ENCODE measurements around the gene TVP23C.

Gene TVP23C

DNA sequence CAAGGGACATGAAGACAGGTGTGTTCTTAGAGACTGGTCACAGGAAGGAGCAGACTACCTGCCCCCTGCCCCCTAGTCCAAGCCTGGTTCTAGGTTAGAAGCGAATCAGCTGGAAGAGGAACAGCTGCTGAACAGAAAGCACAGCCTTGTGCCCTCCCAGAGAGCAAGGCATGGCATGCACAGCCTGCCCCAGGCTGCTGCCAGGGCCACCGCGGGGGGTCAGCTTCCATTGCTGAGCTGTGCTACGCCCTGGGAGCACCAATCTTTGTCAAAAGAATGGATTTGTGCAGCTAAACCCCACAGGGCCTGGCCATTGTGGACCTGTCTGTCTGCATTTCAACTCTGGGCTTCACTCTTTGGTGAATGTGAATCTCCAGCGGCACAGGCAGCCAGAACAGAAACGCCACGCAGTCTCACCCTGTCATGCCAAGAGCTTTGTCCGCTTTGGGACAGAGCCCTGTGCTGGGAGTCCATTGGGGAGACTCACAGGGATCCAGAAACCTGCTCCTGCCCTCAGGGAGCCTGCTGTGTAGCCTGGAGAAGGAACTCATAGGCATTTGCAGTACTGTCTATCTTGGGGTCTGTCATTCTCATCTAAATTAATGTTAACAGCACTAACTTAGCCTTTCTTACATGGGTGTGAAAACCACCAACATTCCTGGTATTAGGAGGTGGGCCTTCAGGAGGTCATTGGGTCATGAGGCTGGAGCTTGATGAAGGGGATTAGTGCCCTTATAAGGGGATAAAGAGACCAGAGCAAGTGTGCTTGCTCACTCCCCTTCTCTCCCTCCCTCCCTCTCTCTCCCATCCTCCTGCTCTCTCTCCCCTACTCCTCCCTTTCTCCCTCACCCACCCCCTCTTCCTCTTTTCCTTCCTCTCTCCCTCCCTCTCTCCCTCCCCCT is 70.2 kb downstream of the TVP23C start:
- Mint-ChIP-seq H3K4me3 (no peak overlapping the region), H3K27ac (no peak overlapping the region), H3K27me3 (no peaks in the 10 kb centered on the region), H3K36me3 (ENCODE audit: low read depth) (peaks cover 18% of the 10 kb centered on the region), H3K4me1 (ENCODE audit: low read depth) (peaks cover 12% of the 10 kb centered on the region), H3K9me3 (no peaks in the 10 kb centered on the region)
- DNase-seq: no peak

GRCh38 chr17:15492186-15492585 is 71.1 kb downstream of the TVP23C start:
- peaks cover 12% of the 10 kb centered on the region for H3K4me1 Mint-ChIP-seq (ENCODE audit: low read depth)
- H3K4me3 Mint-ChIP-seq: no peak overlapping the region
- peaks cover 19% of the 10 kb centered on the region for H3K36me3 Mint-ChIP-seq (ENCODE audit: low read depth)
- no peak overlapping the region for H3K27ac Mint-ChIP-seq
- H3K27me3 Mint-ChIP-seq: no peaks in the 10 kb centered on the region
- no peaks in the 10 kb centered on the region for H3K9me3 Mint-ChIP-seq
- no peak for DNase-seq

GRCh38 chr17:15490634-15491261 is 72.5 kb downstream of the TVP23C start:
- no peaks in the 10 kb centered on the region for H3K9me3 Mint-ChIP-seq
- H3K27ac Mint-ChIP-seq: peak overlapping the region; percentile 65
- H3K36me3 Mint-ChIP-seq (ENCODE audit: low read depth): peaks cover 15% of the 10 kb centered on the region
- H3K4me1 Mint-ChIP-seq (ENCODE audit: low read depth): peaks cover 12% of the 10 kb centered on the region
- H3K4me3 Mint-ChIP-seq: no peak overlapping the region
- DNase-seq: no peak
- no peaks in the 10 kb centered on the region for H3K27me3 Mint-ChIP-seq

GRCh38 chr17:15488557-15488956 is 74.7 kb downstream of the TVP23C start:
- Mint-ChIP-seq H3K27me3 (no peaks in the 10 kb centered on the region), H3K9me3 (no peaks in the 10 kb centered on the region), H3K4me3 (no peak overlapping the region), H3K4me1 (ENCODE audit: low read depth) (peaks cover 12% of the 10 kb centered on the region), H3K27ac (no peak overlapping the region), H3K36me3 (ENCODE audit: low read depth) (peaks cover 13% of the 10 kb centered on the region)
- no peak for DNase-seq

- peaks cover 4% of the 10 kb centered on the region for H3K36me3 Mint-ChIP-seq (ENCODE audit: low read depth)
- H3K9me3 Mint-ChIP-seq: no peaks in the 10 kb centered on the region
- no peak overlapping the region for H3K27ac Mint-ChIP-seq
- H3K4me1 Mint-ChIP-seq (ENCODE audit: low read depth): peaks cover under 1% of the 10 kb centered on the region
- no peak for DNase-seq
- H3K4me3 Mint-ChIP-seq: no peak overlapping the region
- H3K27me3 Mint-ChIP-seq: no peaks in the 10 kb centered on the region
Observed at GRCh38 chr17:15485045-15485444, 78.2 kb downstream of the TVP23C start.

DNA sequence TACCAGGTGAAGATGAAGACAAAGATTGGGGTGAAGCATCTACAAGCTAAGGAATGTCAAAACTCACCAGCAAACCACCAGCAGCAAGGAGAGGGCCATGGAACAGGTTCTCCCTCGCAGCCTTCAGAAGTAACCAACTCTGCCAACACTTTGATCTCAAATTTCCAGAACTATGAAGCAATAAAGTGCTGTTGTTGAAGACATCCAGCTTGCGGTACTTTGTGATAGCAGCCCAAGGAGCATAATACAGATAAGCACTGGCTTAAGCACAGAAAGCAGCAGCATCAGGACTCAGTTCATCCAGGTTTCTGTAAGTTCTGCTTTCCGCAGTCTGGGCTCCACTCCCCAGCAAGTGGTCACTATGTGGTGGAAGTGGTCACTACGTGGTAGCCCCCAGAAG is 79.9 kb downstream of the TVP23C start:
- Mint-ChIP-seq H3K4me1 (ENCODE audit: low read depth) (peaks cover 1% of the 10 kb centered on the region), H3K27ac (no peak overlapping the region), H3K27me3 (no peaks in the 10 kb centered on the region), H3K4me3 (no peak overlapping the region), H3K36me3 (ENCODE audit: low read depth) (peaks cover 2% of the 10 kb centered on the region), H3K9me3 (no peaks in the 10 kb centered on the region)
- no peak for DNase-seq

DNA sequence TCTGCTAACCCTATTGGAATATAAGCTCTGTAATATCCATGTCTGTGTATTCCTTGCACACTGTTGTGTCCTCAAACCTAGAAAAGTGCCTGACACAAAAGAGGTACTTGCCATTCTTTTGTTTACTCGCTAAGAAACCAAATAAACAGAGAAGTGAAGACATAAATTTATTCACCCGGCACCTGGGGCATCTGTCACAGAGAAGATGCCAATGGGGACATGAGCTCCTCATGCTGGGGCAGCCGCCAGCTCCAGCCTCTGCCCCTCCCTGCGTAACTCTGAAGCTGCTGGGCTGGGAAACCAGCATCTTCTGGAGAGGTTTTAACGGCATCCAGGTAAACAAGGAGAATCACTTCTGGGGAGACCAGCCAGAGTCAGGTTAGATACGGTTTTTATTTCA is 80.8 kb downstream of the TVP23C start:
- Mint-ChIP-seq H3K27me3 (no peaks in the 10 kb centered on the region), H3K9me3 (no peaks in the 10 kb centered on the region), H3K4me1 (ENCODE audit: low read depth) (peaks cover 1% of the 10 kb centered on the region), H3K36me3 (ENCODE audit: low read depth) (peaks cover 1% of the 10 kb centered on the region), H3K4me3 (no peak overlapping the region), H3K27ac (no peak overlapping the region)
- no peak for DNase-seq

GRCh38 chr17:15481481-15481880 is 81.8 kb downstream of the TVP23C start:
- DNase-seq: no peak
- peaks cover 1% of the 10 kb centered on the region for H3K4me1 Mint-ChIP-seq (ENCODE audit: low read depth)
- no peaks in the 10 kb centered on the region for H3K9me3 Mint-ChIP-seq
- no peaks in the 10 kb centered on the region for H3K36me3 Mint-ChIP-seq (ENCODE audit: low read depth)
- H3K27me3 Mint-ChIP-seq: no peaks in the 10 kb centered on the region
- H3K27ac Mint-ChIP-seq: no peak overlapping the region
- no peak overlapping the region for H3K4me3 Mint-ChIP-seq

DNA sequence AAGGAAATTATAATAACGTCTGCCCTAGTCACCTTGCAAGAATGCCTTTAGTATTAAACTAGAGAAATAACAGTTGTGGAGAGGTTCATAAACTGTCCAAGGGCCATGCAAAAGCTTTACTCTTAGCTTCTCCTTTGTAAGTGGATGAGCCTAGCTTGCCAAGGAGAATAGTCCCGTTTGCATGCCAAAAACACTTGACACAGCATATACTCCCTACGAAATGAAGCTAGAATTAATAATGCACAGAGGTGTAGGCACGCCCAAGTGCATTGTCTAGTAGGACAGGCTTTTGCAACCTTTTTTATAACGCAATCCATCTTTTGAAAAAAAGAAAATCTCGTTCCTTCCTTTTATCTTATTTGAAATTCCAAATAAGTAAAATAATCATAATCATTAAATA is 83.1 kb downstream of the TVP23C start:
- Mint-ChIP-seq H3K27ac (no peak overlapping the region), H3K4me3 (no peak overlapping the region), H3K9me3 (no peaks in the 10 kb centered on the region), H3K27me3 (no peaks in the 10 kb centered on the region), H3K36me3 (ENCODE audit: low read depth) (peaks cover 4% of the 10 kb centered on the region), H3K4me1 (ENCODE audit: low read depth) (peaks cover 1% of the 10 kb centered on the region)
- DNase-seq: no peak

- Mint-ChIP-seq H3K27ac (no peak overlapping the region), H3K36me3 (ENCODE audit: low read depth) (peaks cover 4% of the 10 kb centered on the region), H3K4me3 (no peak overlapping the region), H3K9me3 (no peaks in the 10 kb centered on the region), H3K4me1 (ENCODE audit: low read depth) (peaks cover 1% of the 10 kb centered on the region), H3K27me3 (no peaks in the 10 kb centered on the region)
- no peak for DNase-seq
Observed at GRCh38 chr17:15479703-15480102, 83.6 kb downstream of the TVP23C start.

- Mint-ChIP-seq H3K4me1 (ENCODE audit: low read depth) (peaks cover 1% of the 10 kb centered on the region), H3K27me3 (no peaks in the 10 kb centered on the region), H3K9me3 (no peaks in the 10 kb centered on the region), H3K4me3 (no peak overlapping the region), H3K27ac (no peak overlapping the region), H3K36me3 (ENCODE audit: low read depth) (peaks cover 8% of the 10 kb centered on the region)
- DNase-seq: no peak
Observed at GRCh38 chr17:15478845-15479244, 84.4 kb downstream of the TVP23C start.

DNA sequence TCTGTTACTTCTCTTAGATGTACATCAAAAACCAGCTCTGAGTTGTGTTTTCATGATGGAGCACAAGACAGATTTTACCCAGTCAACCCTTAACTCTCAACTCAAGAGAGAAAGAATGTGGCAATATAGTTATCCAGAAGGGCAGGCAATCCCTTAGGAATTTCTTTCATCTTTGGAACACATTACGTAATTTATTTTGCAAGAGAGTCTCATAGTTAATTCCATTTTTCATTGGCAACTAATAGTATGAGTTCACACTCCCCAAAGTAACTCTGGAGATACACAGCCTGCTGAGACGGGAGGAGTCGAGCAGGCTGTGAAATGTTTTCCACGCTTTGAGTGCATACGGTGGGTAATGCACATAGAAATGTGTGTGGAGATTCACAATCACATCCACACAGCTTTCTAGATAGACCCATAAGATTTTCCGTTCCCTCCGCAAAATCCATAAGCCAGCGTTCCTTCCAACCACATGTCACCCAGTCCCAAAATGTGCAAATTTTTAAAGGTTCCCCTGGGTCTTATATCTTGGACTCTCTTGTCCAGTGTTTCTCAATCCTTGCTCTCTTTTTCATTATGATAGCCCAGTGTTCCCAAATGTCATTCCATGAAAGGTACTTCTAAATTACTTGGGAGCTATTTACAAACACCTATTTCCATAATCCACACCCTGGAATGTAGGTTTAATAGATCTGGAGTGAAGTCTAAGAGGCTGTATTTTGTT is 87.5 kb downstream of the TVP23C start:
- Mint-ChIP-seq H3K27ac (no peak overlapping the region), H3K4me3 (no peak overlapping the region), H3K4me1 (ENCODE audit: low read depth) (peaks cover 1% of the 10 kb centered on the region), H3K9me3 (no peaks in the 10 kb centered on the region), H3K36me3 (ENCODE audit: low read depth) (peaks cover 8% of the 10 kb centered on the region), H3K27me3 (no peaks in the 10 kb centered on the region)
- no peak for DNase-seq

DNA sequence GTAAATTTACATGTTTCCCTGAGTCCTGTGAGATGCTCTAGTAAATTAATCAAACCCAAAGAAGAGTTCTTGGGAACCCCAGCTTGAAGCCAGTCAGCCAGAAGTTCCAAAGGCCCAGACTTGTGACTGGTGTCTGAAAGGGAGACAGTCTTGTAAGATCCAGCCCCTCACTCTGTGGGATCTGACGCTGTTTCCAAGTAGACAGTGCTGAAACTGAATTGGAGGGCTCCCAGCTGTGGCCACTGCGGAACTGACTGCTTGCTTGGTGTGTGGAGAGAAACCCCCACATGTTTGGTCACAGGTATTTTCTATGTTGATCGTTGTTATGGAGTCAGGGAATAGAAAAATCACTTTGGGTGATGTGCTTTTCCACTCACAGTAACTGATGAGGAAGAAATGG is 90.4 kb downstream of the TVP23C start:
- Mint-ChIP-seq H3K36me3 (ENCODE audit: low read depth) (peaks cover 8% of the 10 kb centered on the region), H3K4me3 (no peak overlapping the region), H3K4me1 (ENCODE audit: low read depth) (no peaks in the 10 kb centered on the region), H3K27me3 (no peaks in the 10 kb centered on the region), H3K27ac (no peak overlapping the region), H3K9me3 (no peaks in the 10 kb centered on the region)
- DNase-seq: no peak

DNA sequence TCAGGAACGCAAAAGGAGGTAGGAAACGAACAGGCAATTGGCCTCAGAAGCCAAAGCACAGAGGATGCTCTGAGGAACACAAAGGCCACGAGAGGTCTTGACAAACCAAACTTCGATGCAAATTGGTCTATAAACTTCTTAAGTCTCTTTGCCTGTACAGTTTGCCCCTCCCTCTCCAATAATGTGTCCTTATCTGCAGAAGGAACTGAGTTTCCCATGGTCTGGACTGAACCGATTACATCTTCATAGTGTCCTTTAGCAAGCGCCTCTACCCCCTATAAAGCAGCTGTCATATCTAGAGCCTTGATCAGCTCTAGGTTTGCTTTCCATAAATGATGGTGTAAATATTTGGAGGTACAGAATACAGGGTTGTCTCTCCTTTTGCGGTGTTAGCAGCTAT is 92.7 kb downstream of the TVP23C start:
- H3K27ac Mint-ChIP-seq: no peak overlapping the region

GRCh38 chr17:15469260-15469659 is 94.0 kb downstream of the TVP23C start:
- Mint-ChIP-seq H3K27me3 (no peaks in the 10 kb centered on the region), H3K9me3 (no peaks in the 10 kb centered on the region), H3K36me3 (ENCODE audit: low read depth) (no peaks in the 10 kb centered on the region), H3K4me3 (no peak overlapping the region), H3K4me1 (ENCODE audit: low read depth) (no peaks in the 10 kb centered on the region), H3K27ac (no peak overlapping the region)
- no peak for DNase-seq

More for the DNA sequence above, 92.7 kb downstream of the TVP23C start:
- Mint-ChIP-seq H3K4me3 (no peak overlapping the region), H3K27me3 (no peaks in the 10 kb centered on the region), H3K4me1 (ENCODE audit: low read depth) (no peaks in the 10 kb centered on the region), H3K36me3 (ENCODE audit: low read depth) (peaks cover 5% of the 10 kb centered on the region), H3K9me3 (no peaks in the 10 kb centered on the region)
- no peak for DNase-seq

Measured in activated T-cell treated with anti-CD3 and anti-CD28 coated beads, Interleukin-2, amount 50 U/mL, for 24 hours (primary cell).